GM12892 (cell line): ENCODE data around the gene PTPDC1. TPM values are rescaled to one million over a fixed set of nuclear protein-coding genes. Genes with fewer than 3 reads are reported as not detected.
A peak's percentile ranks its signal among the peaks of the same experiment; 100 is the strongest.

ENCODE experiments used
- DNase-seq: peaks from one replicate; pipeline ENCODE4 v3.0.0; 2011; ENCODE audit not compliant: insufficient read length
- FAIRE-seq: peaks from 2 replicates; lab custom pipeline; 2011; peaks lifted over from hg19 to GRCh38; lab: Jason Lieb, UNC
- POLR2A ChIP-seq: IDR thresholded peaks from 2 replicates; pipeline ENCODE4 v1.6.1; 2011; ENCODE audit warnings: low read depth, low read length, control low read depth
- POLR2AphosphoS5 ChIP-seq: IDR thresholded peaks from 2 replicates; pipeline ENCODE4 v1.6.1; 2011; ENCODE audit warnings: low read depth, low read length, control low read depth
- TAF1 ChIP-seq: IDR thresholded peaks from 2 replicates; pipeline ENCODE4 v1.6.1; 2011; ENCODE audit warnings: low read depth, mild to moderate bottlenecking, control low read depth, low read length, borderline replicate concordance
- polyA plus RNA-seq: library from polyadenylated mRNA; unstranded; fragments of >200 nt; gene quantifications from one replicate; pipeline ENCODE4 v1.2.1, GENCODE V29; 2012; ENCODE audit warnings: missing spikeins, inconsistent platforms; ENCODE audit not compliant: missing spikeins

Gene PTPDC1, protein sequence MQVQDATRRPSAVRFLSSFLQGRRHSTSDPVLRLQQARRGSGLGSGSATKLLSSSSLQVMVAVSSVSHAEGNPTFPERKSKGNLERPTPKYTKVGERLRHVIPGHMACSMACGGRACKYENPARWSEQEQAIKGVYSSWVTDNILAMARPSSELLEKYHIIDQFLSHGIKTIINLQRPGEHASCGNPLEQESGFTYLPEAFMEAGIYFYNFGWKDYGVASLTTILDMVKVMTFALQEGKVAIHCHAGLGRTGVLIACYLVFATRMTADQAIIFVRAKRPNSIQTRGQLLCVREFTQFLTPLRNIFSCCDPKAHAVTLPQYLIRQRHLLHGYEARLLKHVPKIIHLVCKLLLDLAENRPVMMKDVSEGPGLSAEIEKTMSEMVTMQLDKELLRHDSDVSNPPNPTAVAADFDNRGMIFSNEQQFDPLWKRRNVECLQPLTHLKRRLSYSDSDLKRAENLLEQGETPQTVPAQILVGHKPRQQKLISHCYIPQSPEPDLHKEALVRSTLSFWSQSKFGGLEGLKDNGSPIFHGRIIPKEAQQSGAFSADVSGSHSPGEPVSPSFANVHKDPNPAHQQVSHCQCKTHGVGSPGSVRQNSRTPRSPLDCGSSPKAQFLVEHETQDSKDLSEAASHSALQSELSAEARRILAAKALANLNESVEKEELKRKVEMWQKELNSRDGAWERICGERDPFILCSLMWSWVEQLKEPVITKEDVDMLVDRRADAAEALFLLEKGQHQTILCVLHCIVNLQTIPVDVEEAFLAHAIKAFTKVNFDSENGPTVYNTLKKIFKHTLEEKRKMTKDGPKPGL
- 4.0 TPM for polyA plus RNA-seq

DNA sequence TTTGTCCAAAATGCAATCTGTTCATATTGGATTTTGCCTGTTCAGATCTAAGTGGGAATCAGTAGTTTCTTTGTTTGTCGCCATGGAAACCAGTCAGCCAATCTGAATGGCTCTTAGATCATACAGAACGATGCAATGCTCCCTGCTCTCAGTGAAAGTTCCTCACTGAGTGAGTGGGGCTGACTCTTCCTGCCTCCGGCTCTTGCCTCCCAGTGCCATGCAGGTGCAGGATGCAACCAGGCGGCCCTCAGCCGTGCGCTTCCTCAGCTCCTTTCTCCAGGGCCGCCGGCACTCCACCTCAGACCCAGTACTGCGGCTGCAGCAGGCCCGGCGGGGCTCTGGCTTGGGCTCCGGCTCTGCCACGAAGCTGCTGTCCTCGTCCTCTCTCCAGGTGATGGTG is at the start of gene PTPDC1:
Gene PTPDC1, plus strand, starts transcription at position 151 of the 400 bp plus-strand sequence. Its CDS starts 67 bp downstream, at position 218.
- TF ChIP-seq POLR2AphosphoS5 (no peak), TAF1 (no peak), POLR2A (no peak)
- FAIRE-seq (no peak), DNase-seq (no peak)

DNA sequence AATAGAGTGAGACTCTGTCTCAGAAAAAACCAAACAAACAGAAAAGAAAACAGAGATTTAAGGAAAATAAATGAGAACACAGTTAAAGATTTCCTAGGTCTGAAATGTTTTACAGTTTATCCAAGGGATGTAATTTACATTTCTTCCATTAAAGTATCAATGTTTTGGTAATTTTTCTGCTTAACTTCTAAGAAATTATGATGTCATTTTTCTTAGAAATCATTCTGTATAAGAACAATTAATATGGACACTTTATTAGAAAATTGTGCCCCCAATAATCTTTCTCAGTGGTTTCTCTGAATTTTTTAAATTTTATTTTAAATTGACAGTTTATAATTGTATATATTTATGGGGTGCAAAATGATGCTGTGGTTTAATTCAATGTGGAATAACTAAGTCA is 49.8 kb upstream of the PTPDC1 start:
- FAIRE-seq (no peak), DNase-seq (no peak)
- TF ChIP-seq POLR2AphosphoS5 (no peak), POLR2A (no peak), TAF1 (no peak)

DNA sequence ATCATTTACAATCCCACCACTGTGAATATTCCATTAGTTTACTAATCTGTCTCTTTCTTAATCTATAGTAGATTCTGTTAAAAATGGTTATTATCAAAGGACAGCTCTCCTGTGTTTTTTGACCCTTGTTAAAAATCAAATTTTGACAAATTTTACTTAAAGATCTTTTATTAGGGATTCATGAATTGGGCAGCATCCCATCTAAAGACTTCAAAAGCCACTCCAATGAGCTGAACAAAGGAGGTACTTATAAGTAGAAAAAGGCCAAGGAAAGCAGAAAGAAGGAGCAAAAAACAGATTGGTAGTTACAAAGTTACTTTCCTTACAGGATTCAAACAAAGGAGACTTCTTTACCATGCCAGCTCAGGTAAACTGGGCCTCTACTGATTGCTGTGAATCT is 44.5 kb upstream of the PTPDC1 start:
- TF ChIP-seq TAF1, result no peak
- no peak for TF ChIP-seq POLR2A
- no peak for TF ChIP-seq POLR2AphosphoS5
- DNase-seq, result no peak
- FAIRE-seq, result no peak

DNA sequence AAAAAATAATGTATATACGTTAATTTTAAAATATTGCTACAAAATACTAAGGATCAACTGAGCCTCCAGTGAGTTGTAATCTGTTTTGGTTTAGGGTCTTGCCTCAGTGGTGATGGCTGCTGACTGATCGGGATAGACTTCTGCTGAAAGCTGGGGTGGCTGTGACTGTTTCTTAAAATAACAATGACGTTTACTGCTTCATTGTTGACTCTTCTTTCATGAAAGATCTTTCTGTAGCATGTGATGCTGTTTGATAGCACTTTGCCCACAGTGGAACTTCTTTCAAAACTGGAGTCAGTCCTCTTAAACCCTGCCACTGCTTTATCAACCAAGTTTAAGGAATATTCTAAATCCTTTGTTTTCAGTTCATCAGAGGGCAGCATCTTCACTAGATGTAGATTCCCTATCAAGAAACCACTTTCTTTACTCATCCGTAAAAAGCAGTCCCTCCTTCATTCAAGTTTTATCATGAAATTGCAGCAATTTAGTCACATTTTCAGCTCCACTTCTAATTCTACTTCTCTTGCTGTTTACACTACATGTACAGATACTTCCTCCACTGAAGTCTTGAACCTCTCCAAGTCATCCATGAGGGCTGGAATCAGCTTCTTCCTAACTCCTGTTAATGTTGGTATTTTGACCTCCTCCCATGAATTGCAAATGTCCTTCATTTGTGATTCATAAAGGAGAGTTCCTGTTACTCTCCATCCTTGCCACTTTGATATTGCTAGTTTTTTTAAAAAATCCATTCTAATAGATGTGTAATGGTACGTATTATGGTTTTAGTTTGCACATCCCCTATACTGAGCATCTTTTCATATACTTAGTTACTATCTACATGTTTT is 41.5 kb upstream of the PTPDC1 start:
- peak; percentile 21 for FAIRE-seq
- no peak for TF ChIP-seq POLR2A
- TF ChIP-seq TAF1, result no peak
- no peak for TF ChIP-seq POLR2AphosphoS5

DNA sequence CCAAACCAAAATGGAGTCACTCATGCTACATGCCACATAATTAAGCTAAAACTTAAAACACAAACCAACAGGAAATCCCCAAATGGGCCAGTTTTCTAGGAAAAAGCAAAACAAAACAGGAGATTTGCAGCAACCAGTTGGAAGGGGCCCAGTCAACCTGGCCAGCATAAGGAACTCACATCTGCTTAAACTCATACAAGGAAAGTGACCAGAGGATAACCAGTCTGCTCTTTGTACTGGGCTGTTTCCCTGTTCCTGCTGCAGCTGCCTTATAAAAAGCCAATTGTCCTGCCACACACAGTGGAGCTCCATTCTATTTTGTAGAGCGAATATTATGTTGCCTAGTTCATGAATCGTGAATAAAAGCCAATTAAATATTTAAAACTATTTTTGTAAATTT is 29.5 kb upstream of the PTPDC1 start:
- FAIRE-seq, result no peak
- DNase-seq, result no peak
- no peak for TF ChIP-seq TAF1
- TF ChIP-seq POLR2A, result no peak

More for the DNA sequence above, 41.5 kb upstream of the PTPDC1 start:
- DNase-seq, result no peak

DNA sequence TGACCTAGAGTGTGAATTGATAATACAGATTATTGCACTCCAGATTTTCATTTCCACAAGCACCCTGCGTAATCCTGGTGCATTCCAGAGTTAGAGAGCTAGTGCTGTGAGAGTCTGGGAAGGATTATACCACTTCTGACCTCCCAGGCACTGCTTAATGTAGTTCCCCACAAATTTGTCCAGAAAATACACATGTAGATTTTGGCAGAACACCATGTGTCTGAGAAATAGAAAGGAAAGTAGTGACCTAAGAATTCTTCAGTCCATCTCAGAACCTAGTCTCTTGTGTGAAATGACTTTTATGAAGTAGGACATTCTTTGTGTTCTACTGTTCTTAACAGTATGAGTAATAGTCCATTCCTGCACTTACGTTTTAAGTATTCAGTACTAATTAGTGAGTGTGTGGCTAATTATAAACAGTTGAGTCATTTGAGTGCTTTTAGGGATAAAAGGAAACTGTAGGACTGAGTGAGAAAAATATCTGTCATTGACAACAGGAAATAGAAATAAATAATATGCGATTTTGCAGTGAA is 27.8 kb upstream of the PTPDC1 start:
- FAIRE-seq, result peak; percentile 14
- TF ChIP-seq POLR2A, result no peak
- no peak for DNase-seq

DNA sequence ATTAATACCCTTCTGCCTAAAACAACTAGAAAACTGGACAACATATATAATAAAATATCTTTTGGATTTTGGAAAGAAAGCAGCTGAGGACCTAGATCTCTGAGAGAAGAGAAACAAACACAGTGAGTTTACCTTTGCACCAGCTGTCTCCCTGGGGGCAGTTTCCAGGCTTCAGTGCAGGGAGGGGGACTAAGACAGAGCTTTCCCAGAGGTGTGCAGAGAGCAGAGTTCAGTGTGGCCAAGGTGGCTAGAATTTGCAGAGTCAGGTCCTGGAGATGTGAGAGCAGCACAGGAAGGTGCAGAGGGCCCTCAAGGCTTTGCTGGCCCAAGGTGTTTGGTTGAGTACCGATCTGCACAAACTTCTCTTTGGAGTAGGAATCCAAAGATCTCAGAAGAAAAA is 26.3 kb upstream of the PTPDC1 start:
- DNase-seq (no peak), FAIRE-seq (no peak)
- TF ChIP-seq TAF1 (no peak), POLR2A (no peak), POLR2AphosphoS5 (no peak)

DNA sequence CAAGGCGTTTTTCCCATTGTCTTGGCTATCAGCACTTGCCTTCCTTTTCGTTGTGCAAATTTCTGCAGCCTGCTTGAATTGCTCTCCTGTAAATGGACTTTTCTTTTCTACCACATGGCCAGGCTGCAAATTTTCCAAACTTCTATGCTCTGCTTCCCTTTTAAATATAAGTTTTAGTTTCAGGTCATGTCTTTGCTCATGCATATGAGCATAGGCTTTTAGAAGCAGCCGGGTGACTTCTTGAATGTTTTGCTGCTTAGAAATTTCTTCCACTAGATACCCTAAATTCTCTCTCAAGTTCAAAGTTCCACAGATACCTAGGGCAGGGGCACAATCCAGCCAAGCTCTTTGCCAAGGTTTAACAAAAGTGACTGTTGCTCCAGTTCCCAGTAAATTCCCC is 22.4 kb upstream of the PTPDC1 start:
- no peak for DNase-seq
- no peak for FAIRE-seq
- no peak for TF ChIP-seq POLR2A
- TF ChIP-seq TAF1, result no peak
- no peak for TF ChIP-seq POLR2AphosphoS5

DNA sequence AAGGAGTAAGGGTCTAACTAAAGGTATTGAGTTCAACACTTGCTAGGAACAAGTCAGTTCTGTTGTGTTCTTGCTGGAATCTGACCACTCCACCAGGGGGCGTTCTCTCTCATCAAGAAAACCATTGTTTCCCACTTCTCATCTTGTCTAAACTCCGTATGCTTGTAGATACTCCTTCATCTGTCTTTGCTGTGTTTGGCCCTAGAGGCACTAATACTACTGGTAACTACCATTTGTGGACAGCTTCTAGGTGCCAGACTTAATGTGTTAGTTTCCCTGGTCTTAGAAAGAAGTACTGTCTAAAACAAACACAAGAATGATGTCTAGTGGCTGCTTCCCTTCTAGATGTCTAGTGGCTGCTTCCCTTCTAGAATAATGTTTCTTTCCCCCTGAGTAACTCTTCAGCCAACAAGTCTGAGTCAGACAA is 18.7 kb upstream of the PTPDC1 start:
- FAIRE-seq (peak; percentile 86), DNase-seq (peak; percentile 23)
- TF ChIP-seq TAF1, result no peak

DNA sequence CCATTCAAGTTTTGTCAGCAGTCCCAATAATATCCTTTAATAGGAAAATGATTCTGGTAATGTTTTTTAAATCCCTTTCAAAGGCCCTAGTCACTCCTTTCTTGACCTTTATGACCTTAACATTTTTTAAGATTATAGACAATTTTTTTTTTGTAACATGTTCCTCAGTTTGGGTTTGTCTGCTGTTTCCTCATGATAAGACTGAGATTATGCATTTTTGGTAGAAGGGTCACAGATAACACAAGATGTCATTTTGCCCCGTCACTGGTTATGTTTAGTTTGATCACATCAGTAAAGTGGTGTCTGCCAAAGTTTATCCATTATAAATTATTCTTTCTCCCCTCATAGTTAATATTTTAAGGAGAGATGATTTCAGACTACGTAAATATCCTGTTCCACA is 16.0 kb upstream of the PTPDC1 start:
- no peak for DNase-seq
- FAIRE-seq, result no peak
- no peak for TF ChIP-seq POLR2AphosphoS5
- TF ChIP-seq TAF1, result no peak
- no peak for TF ChIP-seq POLR2A

DNA sequence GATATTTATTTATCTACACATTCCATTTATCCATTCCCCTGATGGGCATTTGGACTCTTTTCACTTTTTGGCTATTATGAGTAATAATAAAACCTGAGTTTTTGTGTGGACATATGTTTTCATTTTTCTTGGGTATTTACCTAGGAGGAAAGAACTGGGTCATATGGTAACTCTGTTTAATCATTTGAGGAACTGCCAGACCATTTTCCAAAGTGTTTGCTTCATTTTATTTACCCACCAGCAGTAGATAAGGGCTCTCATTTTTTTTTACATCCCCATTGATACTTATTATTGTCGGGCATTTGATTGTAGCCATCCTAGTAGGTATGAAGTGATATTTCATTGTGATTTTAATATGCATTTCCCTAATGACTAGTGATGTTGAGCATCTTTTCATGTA is 7.7 kb upstream of the PTPDC1 start:
- DNase-seq (no peak), FAIRE-seq (no peak)
- TF ChIP-seq POLR2AphosphoS5 (no peak), TAF1 (no peak), POLR2A (no peak)

DNA sequence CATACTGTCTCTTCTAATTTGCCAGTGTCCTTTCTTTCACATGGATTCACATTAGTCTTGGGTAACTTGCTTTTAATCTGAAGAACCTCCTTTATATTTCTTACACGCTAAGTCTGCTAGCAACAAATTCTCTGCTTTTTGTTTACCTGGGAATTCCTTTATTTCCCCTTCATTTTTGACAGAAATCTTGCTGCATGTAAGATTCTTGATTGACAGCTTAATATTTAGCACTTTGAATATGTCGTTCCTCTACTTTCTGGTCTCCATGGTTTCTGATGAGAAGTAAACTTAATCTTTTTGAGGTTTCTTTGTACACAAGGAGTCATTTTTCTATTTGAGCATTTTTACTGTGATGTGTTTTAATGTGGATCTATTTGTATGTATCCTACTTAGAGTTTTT is 6.2 kb upstream of the PTPDC1 start:
- TF ChIP-seq POLR2AphosphoS5 (no peak), TAF1 (no peak), POLR2A (no peak)
- DNase-seq, result no peak
- FAIRE-seq, result no peak
